Effector memory CD4-positive, alpha-beta T cell (primary cell): ENCODE results near the gene IFTAP.

Experiments used
- DNase-seq, 3 donors: peaks; one replicate each; pipeline ENCODE4 v3.0.0-alpha.2; 2020
- H3K27ac ChIP-seq: 2 replicates; pipeline ENCODE4 v1.7.0; 2013; ENCODE audit warnings: mild to moderate bottlenecking, low read length, moderate library complexity; ENCODE audit not compliant: insufficient read depth, poor library complexity, severe bottlenecking
- H3K27me3 ChIP-seq: replicated peaks from 2 replicates; pipeline ENCODE4 v1.7.0; 2013; ENCODE audit warnings: mild to moderate bottlenecking, low read length; ENCODE audit not compliant: insufficient read depth, control insufficient read depth, poor library complexity, severe bottlenecking
- H3K36me3 ChIP-seq: 2 replicates; pipeline ENCODE4 v1.7.0; 2013; ENCODE audit warnings: mild to moderate bottlenecking, low read length, moderate library complexity; ENCODE audit not compliant: control insufficient read depth, insufficient read depth
- H3K4me1 ChIP-seq: 2 replicates; pipeline ENCODE4 v1.7.0; 2013; ENCODE audit warnings: low read length, mild to moderate bottlenecking; ENCODE audit not compliant: control insufficient read depth, insufficient read depth, poor library complexity, severe bottlenecking
- H3K4me3 ChIP-seq: 2 replicates; pipeline ENCODE4 v1.7.0; 2013; ENCODE audit warnings: low read length, low read depth, mild to moderate bottlenecking; ENCODE audit not compliant: insufficient read depth, poor library complexity, severe bottlenecking
- H3K9me3 ChIP-seq: 2 replicates; pipeline ENCODE4 v1.7.0; 2013; ENCODE audit warnings: mild to moderate bottlenecking, low read length, moderate library complexity; ENCODE audit not compliant: control insufficient read depth

IFTAP gene

GRCh38 chr11:36596880-36597279 lies 2.6 kb downstream of the IFTAP start:
- no peak overlapping the region for H3K4me3 ChIP-seq
- H3K36me3 ChIP-seq = no peaks in the 10 kb centered on the region
- no peak overlapping the region for H3K27ac ChIP-seq
- H3K4me1 ChIP-seq = no peaks in the 10 kb centered on the region
- H3K27me3 ChIP-seq = peaks cover 2% of the 10 kb centered on the region
- DNase-seq = no peak
- no peaks in the 10 kb centered on the region for H3K9me3 ChIP-seq

GRCh38 chr11:36598051-36598450 lies 3.7 kb downstream of the IFTAP start, which contains the start of gene RAG2:
Gene RAG2, minus strand, starts transcription at chr11:36598236. Its CDS starts 4,068 bp downstream, at chr11:36594168.
- DNase-seq = no peak
- no peaks in the 10 kb centered on the region for H3K4me1 ChIP-seq

GRCh38 chr11:36600180-36600579 lies 5.9 kb downstream of the IFTAP start:
- DNase-seq = no peak
- no peaks in the 10 kb centered on the region for H3K4me1 ChIP-seq
- H3K9me3 ChIP-seq = no peaks in the 10 kb centered on the region
- H3K27ac ChIP-seq = no peak overlapping the region
- H3K36me3 ChIP-seq = no peaks in the 10 kb centered on the region
- H3K27me3 ChIP-seq = no peaks in the 10 kb centered on the region
- no peak overlapping the region for H3K4me3 ChIP-seq

More at GRCh38 chr11:36598051-36598450, 3.7 kb downstream of the IFTAP start, which contains the start of gene RAG2:
- Histone ChIP-seq H3K9me3 (no peaks in the 10 kb centered on the region), H3K27me3 (peaks cover 2% of the 10 kb centered on the region), H3K4me3 (no peak within 1 kb of the TSS), H3K36me3 (no peaks in the 10 kb centered on the region), H3K27ac (no peak within 1 kb of the TSS)

- no peaks in the 10 kb centered on the region for H3K36me3 ChIP-seq
- H3K9me3 ChIP-seq = no peaks in the 10 kb centered on the region
- DNase-seq = no peak
- H3K4me1 ChIP-seq = no peaks in the 10 kb centered on the region
- no peak overlapping the region for H3K27ac ChIP-seq
- no peaks in the 10 kb centered on the region for H3K27me3 ChIP-seq
- H3K4me3 ChIP-seq = no peak overlapping the region
Measured at GRCh38 chr11:36601155-36601554, 6.9 kb downstream of the IFTAP start.

GRCh38 chr11:36602135-36602534 lies 7.8 kb downstream of the IFTAP start:
- Histone ChIP-seq H3K4me1 (no peaks in the 10 kb centered on the region), H3K27ac (no peak overlapping the region), H3K9me3 (no peaks in the 10 kb centered on the region), H3K36me3 (no peaks in the 10 kb centered on the region), H3K27me3 (no peaks in the 10 kb centered on the region), H3K4me3 (no peak overlapping the region)
- no peak for DNase-seq

- Histone ChIP-seq H3K36me3 (no peaks in the 10 kb centered on the region), H3K9me3 (no peaks in the 10 kb centered on the region), H3K27ac (no peak overlapping the region), H3K4me3 (no peak overlapping the region), H3K27me3 (no peaks in the 10 kb centered on the region), H3K4me1 (no peaks in the 10 kb centered on the region)
- no peak for DNase-seq
Measured at GRCh38 chr11:36605221-36606216, 11.2 kb downstream of the IFTAP start.

GRCh38 chr11:36608491-36609199 lies 14.3 kb downstream of the IFTAP start:
- Histone ChIP-seq H3K4me1 (no peaks in the 10 kb centered on the region), H3K36me3 (no peaks in the 10 kb centered on the region), H3K27ac (no peak overlapping the region), H3K9me3 (no peaks in the 10 kb centered on the region), H3K27me3 (no peaks in the 10 kb centered on the region), H3K4me3 (no peak overlapping the region)
- no peak for DNase-seq

GRCh38 chr11:36609383-36609782 lies 15.1 kb downstream of the IFTAP start:
- no peaks in the 10 kb centered on the region for H3K36me3 ChIP-seq
- no peaks in the 10 kb centered on the region for H3K4me1 ChIP-seq
- H3K27me3 ChIP-seq = no peaks in the 10 kb centered on the region
- H3K4me3 ChIP-seq = no peak overlapping the region
- H3K27ac ChIP-seq = no peak overlapping the region
- DNase-seq = no peak
- no peaks in the 10 kb centered on the region for H3K9me3 ChIP-seq

- H3K27me3 ChIP-seq = no peaks in the 10 kb centered on the region
- H3K4me1 ChIP-seq = no peaks in the 10 kb centered on the region
- no peak for DNase-seq
- H3K4me3 ChIP-seq = no peak overlapping the region
- H3K9me3 ChIP-seq = no peaks in the 10 kb centered on the region
- H3K36me3 ChIP-seq = no peaks in the 10 kb centered on the region
- H3K27ac ChIP-seq = no peak overlapping the region
Measured at GRCh38 chr11:36615826-36616225, 21.5 kb downstream of the IFTAP start.
